ENCODE measurements around the gene DYRK3. TPM values are rescaled to one million over a fixed set of nuclear protein-coding genes. Genes with fewer than 3 reads are reported as not detected.
"Not testable (repeated sequence)": the region's sequence is repeated elsewhere in the genome, so short reads cannot be mapped to it uniquely, and the experiment has no call there.

Gene DYRK3
- polyA plus RNA-seq (ENCODE audit: insufficient read length in 4 of 4) = 1 to 10 TPM; 8.1 to 9.3 (median 8.6) TPM

- DNase-seq (ENCODE audit: low read depth in 4 of 4, low spot score in 2 of 4) = peak; percentile 48 to 79 (median 72)
These were observed at the start of gene DYRK3 for GRCh38 chr1:206635080-206635977. DYRK3 (plus strand) TSS chr1:206635536; CDS start chr1:206635704, 168 bp downstream.

GRCh38 chr1:206586501-206587445 is 48.6 kb upstream of the DYRK3 start:
- no peak for DNase-seq (ENCODE audit: low read depth in 4 of 4, low spot score in 2 of 4)

- no peak for DNase-seq (ENCODE audit: low read depth in 4 of 4, low spot score in 2 of 4)
These were observed 47.4 kb upstream of the DYRK3 start for GRCh38 chr1:206587904-206588303.

GRCh38 chr1:206588492-206588891 is 46.8 kb upstream of the DYRK3 start:
- DNase-seq (ENCODE audit: low read depth in 4 of 4, low spot score in 2 of 4) = no peak

- peak in 2 of 4 donors; percentile 25 to 35 for DNase-seq (ENCODE audit: low read depth in 4 of 4, low spot score in 2 of 4)
These were observed 46.1 kb upstream of the DYRK3 start for GRCh38 chr1:206589206-206589605.

- DNase-seq (ENCODE audit: low read depth in 4 of 4, low spot score in 2 of 4) = no peak
These were observed 45.1 kb upstream of the DYRK3 start for GRCh38 chr1:206590025-206590758.

GRCh38 chr1:206591226-206591625 is 44.1 kb upstream of the DYRK3 start:
- DNase-seq (ENCODE audit: low read depth in 4 of 4, low spot score in 2 of 4) = no peak

GRCh38 chr1:206591696-206592095 is 43.6 kb upstream of the DYRK3 start:
- DNase-seq (ENCODE audit: low read depth in 4 of 4, low spot score in 2 of 4) = no peak

GRCh38 chr1:206593351-206593925 is 41.9 kb upstream of the DYRK3 start:
- no peak for DNase-seq (ENCODE audit: low read depth in 4 of 4, low spot score in 2 of 4)

- no peak for DNase-seq (ENCODE audit: low read depth in 4 of 4, low spot score in 2 of 4)
These were observed 39.6 kb upstream of the DYRK3 start for GRCh38 chr1:206595581-206596318.

- no peak for DNase-seq (ENCODE audit: low read depth in 4 of 4, low spot score in 2 of 4)
These were observed 39.0 kb upstream of the DYRK3 start for GRCh38 chr1:206596319-206596666.

- DNase-seq (ENCODE audit: low read depth in 4 of 4, low spot score in 2 of 4) = no peak
These were observed 34.8 kb upstream of the DYRK3 start for GRCh38 chr1:206600527-206600926.

GRCh38 chr1:206604861-206605260 is 30.5 kb upstream of the DYRK3 start:
- DNase-seq (ENCODE audit: low read depth in 4 of 4, low spot score in 2 of 4) = no peak

- no peak for DNase-seq (ENCODE audit: low read depth in 4 of 4, low spot score in 2 of 4)
These were observed 28.5 kb upstream of the DYRK3 start for GRCh38 chr1:206606867-206607266.

- DNase-seq (ENCODE audit: low read depth in 4 of 4, low spot score in 2 of 4) = no peak
These were observed 27.1 kb upstream of the DYRK3 start for GRCh38 chr1:206608108-206608698.

- no peak for DNase-seq (ENCODE audit: low read depth in 4 of 4, low spot score in 2 of 4)
These were observed 25.9 kb upstream of the DYRK3 start for GRCh38 chr1:206609229-206609991.

GRCh38 chr1:206612129-206612876 is 23.0 kb upstream of the DYRK3 start, which contains the start of gene EIF2D:
EIF2D (minus strand) TSS chr1:206612465; CDS start chr1:206612342, 123 bp downstream.
- peak; percentile 86 to 91 (median 88) for DNase-seq (ENCODE audit: low read depth in 4 of 4, low spot score in 2 of 4)

- not testable (repeated sequence) for DNase-seq (ENCODE audit: low read depth in 4 of 4, low spot score in 2 of 4)
These were observed 8.9 kb upstream of the DYRK3 start for GRCh38 chr1:206626396-206626795.
